Mucosa of rectum (tissue), 2 donors: ENCODE data around the gene TXLNG.
A peak's percentile ranks its signal among the peaks of the same experiment; 100 is the strongest.

ENCODE experiments used
- H3K27ac ChIP-seq, 2 donors: one replicate each; pipeline ENCODE4 v1.7.0; 2013; ENCODE audit warnings: inconsistent platforms in 2 of 2, low read depth in 2 of 2, low read length in 2 of 2
- H3K27me3 ChIP-seq, 2 donors: one replicate each; pipeline ENCODE4 v1.7.0; 2013; ENCODE audit warnings: low read length in 2 of 2; ENCODE audit not compliant: control insufficient read depth in 2 of 2, insufficient read depth in 2 of 2
- H3K36me3 ChIP-seq, 2 donors: one replicate each; pipeline ENCODE4 v1.7.0; 2013; ENCODE audit warnings: low read length in 2 of 2; ENCODE audit not compliant: control insufficient read depth in 2 of 2, insufficient read depth in 2 of 2
- H3K4me1 ChIP-seq, 2 donors: one replicate each; pipeline ENCODE4 v1.7.0; 2013; ENCODE audit warnings: low read length in 2 of 2, mild to moderate bottlenecking in 1 of 2; ENCODE audit not compliant: control insufficient read depth in 2 of 2, insufficient read depth in 2 of 2
- H3K4me3 ChIP-seq, 2 donors: one replicate each; pipeline ENCODE4 v1.7.0; 2013; ENCODE audit warnings: low read length in 2 of 2
- H3K9ac ChIP-seq, 2 donors: one replicate each; pipeline ENCODE4 v1.7.0; 2013; ENCODE audit warnings: low read length in 2 of 2, low read depth in 1 of 2, mild to moderate bottlenecking in 1 of 2
- H3K9me3 ChIP-seq, 2 donors: one replicate each; pipeline ENCODE4 v1.7.0; 2013; ENCODE audit warnings: low read length in 2 of 2; ENCODE audit not compliant: control insufficient read depth in 2 of 2
- donor health status: healthy.
- donor health status: Normal muscosa, but diverticular disease.

TXLNG gene

DNA sequence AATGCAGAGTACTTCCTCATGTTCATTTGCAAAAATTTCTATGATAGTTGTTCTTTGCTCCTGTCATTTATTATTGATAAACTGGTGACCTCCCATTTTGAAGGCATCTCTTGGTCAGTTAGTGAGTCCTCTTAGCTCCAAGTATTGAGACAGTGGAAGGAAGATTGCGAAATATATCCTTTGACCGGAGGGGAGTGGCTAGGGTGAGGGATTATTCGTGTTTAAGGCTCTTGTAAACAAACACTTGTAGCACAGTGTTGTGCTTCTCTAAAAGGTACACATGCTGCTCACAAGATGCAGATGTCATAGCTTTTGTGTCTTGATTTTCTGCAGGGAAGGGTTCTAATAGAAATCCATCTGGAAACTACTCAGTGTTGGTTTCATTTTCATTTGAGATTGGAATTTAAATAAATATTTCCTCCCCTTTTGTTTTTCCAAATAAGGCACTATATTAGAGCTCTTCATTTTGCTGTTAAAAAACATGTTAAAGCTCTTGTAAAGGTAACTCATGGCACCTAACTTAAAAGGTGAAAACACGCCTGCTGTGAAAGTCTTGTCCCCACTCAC is 21.8 kb downstream of the TXLNG start:
- peak overlapping the region in 1 of 2 donors; percentile 64 for H3K4me3 ChIP-seq
- H3K9ac ChIP-seq: no peak overlapping the region
- H3K27ac ChIP-seq: peak overlapping the region; percentile 1 to 53

DNA sequence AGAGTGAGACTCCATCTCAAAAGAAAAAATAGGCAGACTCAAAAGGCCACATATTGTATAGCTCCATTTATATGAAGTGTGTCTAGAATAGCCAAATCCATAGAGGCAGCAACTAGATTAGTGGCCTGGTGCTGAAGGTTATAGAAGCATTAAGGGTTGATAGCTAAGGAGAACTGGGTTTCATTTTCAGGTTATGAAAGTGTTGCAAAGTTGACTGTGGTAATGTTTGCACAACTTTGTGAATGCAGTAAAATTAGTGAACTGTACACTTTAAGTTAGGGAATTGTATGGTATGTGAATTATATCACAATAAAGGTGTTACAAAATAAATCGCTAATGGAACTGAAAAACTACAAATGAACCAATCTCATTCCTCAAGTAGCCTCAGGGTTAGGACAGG is 28.3 kb downstream of the TXLNG start:
- no peaks in the 10 kb centered on the region for H3K4me1 ChIP-seq
- no peaks in the 10 kb centered on the region for H3K9me3 ChIP-seq
- no peak overlapping the region for H3K27ac ChIP-seq
- peaks cover 0 to 2% of the 10 kb centered on the region in 2 donors for H3K36me3 ChIP-seq
- no peaks in the 10 kb centered on the region for H3K27me3 ChIP-seq
- H3K4me3 ChIP-seq: no peak overlapping the region
- H3K9ac ChIP-seq: no peak overlapping the region

More for the DNA sequence above, 21.8 kb downstream of the TXLNG start:
- Histone ChIP-seq H3K27me3 (no peaks in the 10 kb centered on the region), H3K9me3 (no peaks in the 10 kb centered on the region), H3K36me3 (peaks cover 0 to 2% of the 10 kb centered on the region in 2 donors), H3K4me1 (peaks cover 8 to 9% of the 10 kb centered on the region in 2 donors)

DNA sequence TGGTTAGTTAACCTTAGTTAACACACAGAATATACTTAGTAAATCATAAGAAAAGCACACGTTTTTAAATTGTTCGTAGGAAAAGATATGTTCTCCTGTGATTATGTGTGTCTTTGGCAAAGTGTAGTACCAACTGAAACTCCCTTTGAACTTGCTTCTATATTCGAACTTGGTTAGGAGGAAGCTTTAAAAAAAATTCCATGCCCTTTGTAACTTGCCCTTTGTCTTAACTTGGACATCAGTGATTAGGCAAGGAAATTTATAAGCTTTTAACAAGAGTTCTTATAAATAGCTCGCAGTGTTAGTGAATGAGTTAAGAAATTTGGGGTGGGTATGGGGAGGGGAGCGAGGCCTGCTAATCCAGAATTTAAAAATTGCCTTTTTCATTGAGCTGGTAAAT is 33.4 kb downstream of the TXLNG start:
- no peaks in the 10 kb centered on the region for H3K4me1 ChIP-seq
- H3K36me3 ChIP-seq: peaks cover 2 to 12% of the 10 kb centered on the region in 2 donors
- no peaks in the 10 kb centered on the region for H3K9me3 ChIP-seq
- peak overlapping the region in 1 of 2 donors; percentile 13 for H3K27ac ChIP-seq
- no peaks in the 10 kb centered on the region for H3K27me3 ChIP-seq
- H3K4me3 ChIP-seq: no peak overlapping the region
- H3K9ac ChIP-seq: no peak overlapping the region

DNA sequence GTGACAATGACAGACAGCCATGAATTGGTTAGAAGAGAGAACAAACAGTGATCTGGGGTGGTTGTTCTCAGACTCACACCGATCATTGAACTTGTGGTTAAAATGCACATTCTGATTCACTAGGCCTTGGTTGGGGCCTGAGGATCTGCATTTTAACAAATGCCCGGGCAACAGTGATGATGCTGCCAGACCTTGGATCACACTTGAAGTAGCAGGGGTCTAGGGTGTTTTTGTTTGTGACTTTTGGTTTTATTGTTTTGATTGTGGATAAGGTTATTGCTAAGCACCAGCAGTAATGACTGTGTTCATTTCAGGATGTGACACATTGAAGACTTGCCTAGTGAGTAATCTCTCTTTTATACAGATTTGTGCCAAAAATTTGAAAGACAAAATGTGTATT is 36.5 kb downstream of the TXLNG start:
- H3K27ac ChIP-seq: no peak overlapping the region
- no peaks in the 10 kb centered on the region for H3K27me3 ChIP-seq
- no peak overlapping the region for H3K4me3 ChIP-seq
- H3K9me3 ChIP-seq: no peaks in the 10 kb centered on the region
- no peaks in the 10 kb centered on the region for H3K4me1 ChIP-seq
- no peak overlapping the region for H3K9ac ChIP-seq
- peaks cover 5 to 12% of the 10 kb centered on the region in 2 donors for H3K36me3 ChIP-seq

DNA sequence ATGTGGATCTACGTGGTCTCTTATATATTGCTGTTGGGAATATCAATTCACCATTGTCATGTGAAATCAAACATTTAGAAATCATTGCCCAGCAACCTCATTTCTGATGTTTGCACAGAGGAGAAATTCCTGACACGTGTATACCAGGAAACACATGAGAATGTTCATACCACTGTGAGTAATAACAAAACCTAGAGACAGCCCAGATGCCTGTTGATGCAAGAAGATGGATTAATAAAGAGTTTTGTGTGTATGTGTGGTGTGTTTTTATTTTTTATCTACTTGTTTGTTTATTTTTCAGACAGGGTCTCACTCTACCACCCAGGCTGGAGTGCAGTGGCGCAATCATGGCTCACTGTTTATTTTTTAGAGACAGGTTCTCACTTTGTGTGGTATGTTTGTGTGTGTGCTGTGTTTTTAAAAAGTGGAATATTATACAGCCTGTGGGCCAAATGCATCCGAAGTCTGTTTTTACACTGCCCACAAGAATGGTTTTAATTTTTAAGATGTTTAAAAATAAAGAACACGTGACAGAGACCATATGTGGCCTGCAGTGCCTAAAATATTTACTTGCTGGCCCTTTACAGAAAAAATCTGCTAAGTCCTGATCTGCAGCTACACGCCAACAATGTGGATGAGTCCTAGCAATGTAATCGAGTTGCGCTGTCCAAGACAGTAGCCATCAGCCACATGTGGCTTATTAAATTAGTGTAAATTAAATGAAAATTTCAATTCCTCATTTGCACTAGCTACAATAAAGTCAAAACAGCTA is 39.2 kb downstream of the TXLNG start:
- Histone ChIP-seq H3K4me1 (no peaks in the 10 kb centered on the region), H3K9me3 (no peaks in the 10 kb centered on the region), H3K9ac (no peak overlapping the region), H3K4me3 (no peak overlapping the region), H3K27ac (no peak overlapping the region), H3K36me3 (peaks cover 5 to 17% of the 10 kb centered on the region in 2 donors), H3K27me3 (no peaks in the 10 kb centered on the region)

DNA sequence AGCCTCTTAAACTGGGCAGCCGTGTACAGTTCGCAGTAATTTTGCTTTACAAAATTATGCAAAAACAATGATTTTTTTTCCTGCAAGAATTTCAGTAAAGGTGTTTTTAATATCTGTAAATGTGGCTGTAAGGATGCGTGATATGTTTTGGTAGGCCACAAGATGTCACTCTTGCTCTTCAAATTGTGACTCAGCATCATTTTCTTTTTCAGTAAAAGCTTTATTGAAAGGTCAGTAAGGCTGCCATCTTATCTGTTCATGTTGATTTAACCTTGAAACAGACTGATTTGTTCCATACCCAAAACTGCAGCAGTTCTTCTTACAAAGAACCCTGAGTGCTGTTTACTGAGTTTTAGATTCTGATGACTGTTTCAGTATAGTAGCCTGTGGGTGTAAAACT is 39.9 kb downstream of the TXLNG start:
- no peaks in the 10 kb centered on the region for H3K9me3 ChIP-seq
- H3K4me1 ChIP-seq: no peaks in the 10 kb centered on the region
- H3K9ac ChIP-seq: no peak overlapping the region
- H3K27me3 ChIP-seq: no peaks in the 10 kb centered on the region
- H3K4me3 ChIP-seq: no peak overlapping the region
- peaks cover 5 to 15% of the 10 kb centered on the region in 2 donors for H3K36me3 ChIP-seq
- no peak overlapping the region for H3K27ac ChIP-seq

DNA sequence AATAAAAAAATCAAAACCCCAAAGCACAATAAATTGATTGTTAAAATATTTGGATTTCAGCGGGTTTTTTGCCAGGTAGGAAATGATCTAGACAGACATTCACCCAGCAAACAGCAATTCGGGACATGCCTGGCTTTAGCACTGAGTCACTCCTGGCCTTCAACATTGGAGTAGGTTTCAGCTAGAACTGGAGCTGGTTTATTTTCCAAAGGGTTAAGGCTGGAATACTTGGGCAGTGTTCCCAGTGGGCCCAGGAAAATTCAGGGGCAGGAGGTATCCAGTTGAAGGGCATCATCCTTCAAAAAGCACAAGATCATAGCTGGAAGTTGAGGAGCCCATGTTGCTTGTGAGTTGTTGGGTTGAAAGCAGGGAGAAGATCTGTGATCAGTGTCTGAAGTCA is 41.0 kb downstream of the TXLNG start:
- H3K4me1 ChIP-seq: no peaks in the 10 kb centered on the region
- H3K27ac ChIP-seq: no peak overlapping the region
- H3K4me3 ChIP-seq: no peak overlapping the region
- H3K9me3 ChIP-seq: no peaks in the 10 kb centered on the region
- H3K36me3 ChIP-seq: peaks cover 5 to 15% of the 10 kb centered on the region in 2 donors
- H3K9ac ChIP-seq: no peak overlapping the region
- H3K27me3 ChIP-seq: no peaks in the 10 kb centered on the region

DNA sequence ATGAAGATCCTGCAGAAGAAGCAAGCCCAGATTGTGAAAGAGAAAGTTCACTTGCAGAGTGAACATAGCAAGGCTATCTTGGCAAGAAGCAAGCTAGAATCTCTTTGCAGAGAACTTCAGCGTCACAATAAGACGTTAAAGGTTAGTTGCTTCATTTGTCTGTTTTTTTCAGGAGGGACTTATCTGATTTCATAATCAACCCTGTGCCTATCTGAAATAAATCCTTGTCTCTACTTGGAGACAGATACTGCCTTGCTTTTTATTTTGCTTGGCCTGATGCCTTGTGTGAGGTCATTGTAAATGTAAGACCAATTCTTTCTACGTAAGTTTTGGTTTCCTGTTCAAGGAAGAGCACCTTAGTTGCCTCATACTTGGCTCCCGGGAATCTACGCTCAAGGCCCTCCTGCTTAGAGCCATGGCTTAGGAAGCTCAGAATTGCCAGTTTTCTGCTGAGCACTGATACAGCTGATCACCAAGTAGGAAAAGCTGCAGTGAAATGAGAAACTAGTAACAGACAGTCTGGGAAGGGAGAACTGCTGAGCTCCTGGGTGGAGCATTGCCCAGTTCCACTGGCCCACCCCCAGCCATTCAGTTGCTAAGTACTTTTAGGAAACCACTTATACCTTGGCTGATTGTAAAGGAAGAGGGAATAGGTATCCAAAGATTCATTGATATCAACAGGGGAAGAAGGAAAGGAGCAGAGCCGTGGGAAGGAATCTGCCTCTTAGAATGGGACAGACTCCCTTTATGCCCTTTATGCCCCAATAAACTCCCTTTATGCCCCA is 42.0 kb downstream of the TXLNG start:
- Histone ChIP-seq H3K9ac (no peak overlapping the region), H3K4me3 (no peak overlapping the region), H3K36me3 (peaks cover 7 to 21% of the 10 kb centered on the region in 2 donors)

DNA sequence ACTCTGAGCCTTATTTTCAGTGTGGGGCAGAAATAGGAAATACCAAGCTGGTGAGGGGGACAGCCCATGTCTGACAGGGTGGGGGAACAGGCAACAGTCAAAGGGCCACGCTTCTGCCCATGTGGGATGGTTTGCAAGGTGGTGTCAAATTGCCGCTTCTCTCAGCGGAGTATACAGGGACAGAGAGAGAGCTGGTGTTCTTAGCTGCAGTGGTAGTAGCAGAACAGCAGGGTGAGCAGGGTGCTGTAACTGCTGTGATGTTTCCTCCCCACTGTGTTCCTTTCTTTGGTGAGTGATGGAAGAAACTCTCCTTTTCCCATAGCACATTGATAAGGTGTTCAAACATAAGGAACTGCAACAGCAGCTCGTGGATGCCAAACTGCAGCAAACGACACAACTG is 46.0 kb downstream of the TXLNG start:
- H3K4me3 ChIP-seq: no peak overlapping the region
- H3K4me1 ChIP-seq: no peaks in the 10 kb centered on the region
- H3K27ac ChIP-seq: no peak overlapping the region
- no peaks in the 10 kb centered on the region for H3K9me3 ChIP-seq
- H3K9ac ChIP-seq: no peak overlapping the region
- peaks cover 2 to 3% of the 10 kb centered on the region in 2 donors for H3K27me3 ChIP-seq
- peaks cover 13 to 20% of the 10 kb centered on the region in 2 donors for H3K36me3 ChIP-seq

More for the DNA sequence above, 42.0 kb downstream of the TXLNG start:
- H3K27ac ChIP-seq: peak overlapping the region in 1 of 2 donors; percentile 24
- H3K27me3 ChIP-seq: peaks cover 0 to 1% of the 10 kb centered on the region in 2 donors
- no peaks in the 10 kb centered on the region for H3K4me1 ChIP-seq
- no peaks in the 10 kb centered on the region for H3K9me3 ChIP-seq

DNA sequence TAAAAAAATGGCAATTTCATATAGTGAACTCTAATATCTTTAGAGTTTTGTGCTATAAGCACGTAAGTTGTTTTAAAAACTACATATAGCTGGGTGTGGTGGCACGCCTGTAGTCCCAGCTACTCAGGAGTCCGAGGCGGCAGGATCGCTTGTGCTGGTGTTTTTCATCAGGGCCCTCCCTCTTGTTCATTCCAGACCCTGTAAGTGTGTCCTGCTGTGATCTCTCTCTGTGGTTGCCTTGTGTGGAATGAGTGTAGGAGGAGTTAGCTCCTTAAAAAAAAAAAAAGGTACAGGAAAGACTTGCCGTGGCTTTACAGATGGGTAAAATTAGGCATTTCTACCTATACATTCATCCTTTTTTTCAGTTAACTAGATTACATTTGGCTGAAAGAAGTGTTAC is 48.5 kb downstream of the TXLNG start:
- Histone ChIP-seq H3K27me3 (peaks cover 2 to 3% of the 10 kb centered on the region in 2 donors), H3K9ac (no peak overlapping the region), H3K27ac (no peak overlapping the region), H3K9me3 (no peaks in the 10 kb centered on the region), H3K36me3 (peaks cover 21 to 23% of the 10 kb centered on the region in 2 donors), H3K4me3 (no peak overlapping the region), H3K4me1 (no peaks in the 10 kb centered on the region)
